ENCODE results near the gene KMT2B.
"Not testable (repeated sequence)": the region's sequence is repeated elsewhere in the genome, so short reads cannot be mapped to it uniquely, and the experiment has no call there.

KMT2B gene

DNA sequence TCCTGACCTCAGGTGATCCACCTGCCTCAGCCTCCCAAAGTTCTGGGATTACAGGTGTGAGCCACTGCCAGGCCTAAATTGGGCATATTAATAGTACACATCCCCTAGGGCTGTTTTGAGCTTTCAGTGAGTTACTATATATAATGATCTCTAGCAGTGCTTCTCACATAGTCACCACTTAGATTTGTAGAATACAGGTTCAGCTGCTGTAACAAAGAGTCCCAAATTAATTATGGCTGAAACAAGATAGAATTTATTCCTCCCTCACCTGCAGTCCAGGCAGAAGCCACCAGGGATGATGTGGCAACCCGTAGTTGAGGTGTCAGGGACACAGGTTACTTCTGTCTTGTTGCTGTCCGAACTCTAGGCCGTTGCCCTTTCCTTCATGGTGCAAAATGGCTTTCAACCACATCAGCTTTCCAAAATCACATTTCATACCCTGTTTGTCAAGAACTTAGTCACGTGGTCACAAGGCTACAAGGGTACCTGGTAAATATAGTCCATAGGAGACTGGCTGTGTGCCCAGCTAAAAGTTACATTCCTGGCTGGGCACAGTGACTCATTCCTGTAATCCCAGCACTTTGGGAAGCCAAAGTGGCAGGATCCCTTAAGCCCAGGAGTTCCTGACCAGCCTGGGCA is 43.0 kb downstream of the KMT2B start:
- no peak for DNase-seq

DNA sequence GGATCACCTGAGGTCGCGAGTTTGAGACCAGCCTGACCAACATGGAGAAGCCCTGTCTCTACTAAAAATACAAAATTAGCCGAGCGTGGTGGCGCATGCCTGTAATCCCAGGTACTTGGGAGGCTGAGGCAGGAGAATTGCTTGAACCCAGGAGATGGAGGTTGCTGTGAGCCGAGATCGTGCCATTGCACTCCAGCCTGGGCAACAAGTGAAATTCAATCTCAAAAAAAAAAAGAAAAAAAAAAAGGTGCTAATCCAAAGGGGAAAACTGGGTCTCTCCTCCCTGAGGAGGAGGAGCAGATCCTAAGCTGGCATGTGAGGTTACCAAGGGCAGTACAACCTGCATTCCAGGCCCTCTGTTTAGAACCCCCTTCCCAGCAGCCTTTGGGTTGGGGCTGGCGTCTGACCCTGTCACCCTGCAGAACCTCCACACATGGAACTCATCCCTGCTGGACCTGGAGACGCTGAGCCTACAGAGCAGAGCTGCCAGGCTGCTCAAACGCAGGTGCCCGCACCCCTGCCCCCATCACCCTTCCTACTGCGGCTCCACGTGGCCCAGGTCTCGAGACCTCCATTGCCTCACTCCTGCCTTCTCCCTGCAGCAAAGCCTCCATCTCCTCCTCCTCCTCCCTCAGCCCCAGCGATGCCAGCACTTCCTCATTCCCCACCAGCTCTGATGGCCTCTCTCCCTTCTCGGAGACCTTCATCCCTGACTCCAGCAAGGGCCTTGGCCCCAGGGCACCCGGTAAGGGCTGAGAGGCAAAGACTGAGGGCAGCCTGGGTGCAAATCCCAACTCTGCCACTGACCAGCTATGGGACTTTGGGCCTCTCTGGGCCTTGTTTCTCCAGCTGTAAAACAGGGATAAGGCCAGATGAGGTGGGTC is 46.9 kb downstream of the KMT2B start:
- DNase-seq, result no peak

DNA sequence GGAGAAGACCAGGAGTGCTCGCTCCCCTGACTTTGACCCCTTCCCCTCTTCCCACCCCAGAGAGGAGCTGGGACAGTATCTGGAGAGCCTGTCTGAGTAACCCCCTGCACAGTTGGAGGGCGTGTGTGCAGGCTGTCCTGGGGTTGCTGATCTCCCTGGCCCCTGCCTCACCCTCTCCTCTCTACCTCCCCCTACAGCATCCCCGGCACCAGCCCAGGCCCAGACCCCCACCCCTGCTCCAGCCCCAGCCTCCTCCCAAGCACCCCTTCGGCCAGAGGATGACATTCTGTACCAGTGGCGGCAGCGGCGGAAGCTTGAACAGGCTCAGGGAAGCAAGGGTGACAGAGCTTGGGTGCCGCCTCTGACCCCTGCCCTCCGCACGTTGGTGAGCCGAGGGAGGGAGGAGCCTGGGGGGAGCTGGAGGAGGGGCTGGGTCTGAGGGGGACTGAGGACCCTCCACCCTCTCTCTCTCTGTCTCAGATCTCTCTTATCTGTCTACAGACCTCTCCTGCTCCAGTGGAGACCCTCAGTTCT is 48.8 kb downstream of the KMT2B start:
- no peak for DNase-seq

DNA sequence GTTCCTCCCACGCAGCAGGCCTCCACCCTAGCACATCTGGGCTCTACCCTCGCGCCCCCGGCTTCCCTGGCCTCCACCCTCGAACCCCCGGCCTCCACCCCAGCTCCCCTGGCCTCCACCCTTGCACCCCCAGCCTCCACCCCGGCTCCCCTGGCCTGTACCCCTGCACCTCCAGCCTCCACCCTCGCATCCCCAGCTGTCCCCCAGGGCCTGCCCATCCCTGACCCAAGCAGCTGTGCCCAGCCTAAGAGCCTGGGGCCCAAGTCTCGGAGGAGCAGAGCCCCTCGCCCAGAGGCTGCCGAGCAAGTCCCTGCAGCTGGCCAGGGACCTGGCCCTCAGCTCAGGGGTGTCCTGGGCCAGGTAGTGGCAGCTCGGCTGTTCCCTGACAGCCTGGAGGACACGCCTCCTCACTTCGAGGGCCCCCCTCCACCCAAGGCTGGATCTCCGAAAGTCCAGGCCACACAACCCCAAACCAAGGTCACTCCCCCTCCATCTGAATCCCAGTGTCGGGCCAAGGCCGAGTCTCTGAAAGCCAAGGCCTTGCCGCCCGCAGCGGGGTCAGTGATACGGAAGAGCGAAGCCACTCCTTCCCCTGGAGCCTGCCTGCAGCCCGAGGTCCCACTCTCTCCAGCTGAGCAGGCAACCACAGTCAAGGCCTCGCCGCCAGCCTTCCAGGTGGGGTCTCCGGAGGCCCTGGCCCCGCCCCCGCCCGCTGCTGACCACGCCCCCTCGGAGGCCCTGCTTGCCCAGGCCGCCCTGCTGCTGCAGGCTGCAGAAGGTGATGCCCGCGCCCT is 49.7 kb downstream of the KMT2B start:
- DNase-seq, result no peak

DNA sequence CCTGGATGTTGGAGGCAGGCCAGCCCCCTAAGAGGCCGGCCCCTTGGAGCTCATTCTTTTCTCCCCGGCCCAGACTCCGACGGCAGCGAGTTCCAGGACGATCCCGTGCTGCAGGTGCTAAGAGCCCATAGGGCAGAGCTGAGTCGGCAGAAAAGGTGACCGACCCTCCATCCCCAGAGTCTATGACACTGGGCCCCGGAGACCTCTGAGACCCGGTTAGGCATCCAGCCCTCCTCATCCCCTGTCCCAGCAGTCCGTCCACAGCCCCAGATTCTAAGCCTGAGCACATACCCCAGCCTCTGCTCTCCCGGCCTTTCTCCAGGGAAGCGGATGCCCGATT is 50.2 kb downstream of the KMT2B start:
- no peak for DNase-seq

DNA sequence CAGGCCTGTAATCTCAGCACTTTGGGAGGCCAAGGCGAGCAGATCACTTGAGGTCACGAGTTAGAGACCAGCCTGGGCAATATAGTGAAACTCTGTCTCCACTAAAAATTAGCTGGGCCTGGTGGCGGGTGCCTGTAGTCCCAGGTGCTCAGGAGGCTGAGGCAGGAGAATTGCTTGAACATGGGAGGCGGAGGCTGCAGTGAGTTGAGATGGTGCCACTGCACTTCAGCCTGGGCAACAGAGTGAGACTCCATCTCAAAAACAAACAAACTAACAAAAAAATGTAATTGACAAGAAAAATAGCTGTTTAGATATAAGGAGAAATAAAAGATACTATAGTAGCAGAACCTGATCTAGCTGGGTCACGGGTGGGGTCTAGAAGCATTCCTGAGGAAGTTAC is 54.6 kb downstream of the KMT2B start:
- not testable (repeated sequence) for DNase-seq

DNA sequence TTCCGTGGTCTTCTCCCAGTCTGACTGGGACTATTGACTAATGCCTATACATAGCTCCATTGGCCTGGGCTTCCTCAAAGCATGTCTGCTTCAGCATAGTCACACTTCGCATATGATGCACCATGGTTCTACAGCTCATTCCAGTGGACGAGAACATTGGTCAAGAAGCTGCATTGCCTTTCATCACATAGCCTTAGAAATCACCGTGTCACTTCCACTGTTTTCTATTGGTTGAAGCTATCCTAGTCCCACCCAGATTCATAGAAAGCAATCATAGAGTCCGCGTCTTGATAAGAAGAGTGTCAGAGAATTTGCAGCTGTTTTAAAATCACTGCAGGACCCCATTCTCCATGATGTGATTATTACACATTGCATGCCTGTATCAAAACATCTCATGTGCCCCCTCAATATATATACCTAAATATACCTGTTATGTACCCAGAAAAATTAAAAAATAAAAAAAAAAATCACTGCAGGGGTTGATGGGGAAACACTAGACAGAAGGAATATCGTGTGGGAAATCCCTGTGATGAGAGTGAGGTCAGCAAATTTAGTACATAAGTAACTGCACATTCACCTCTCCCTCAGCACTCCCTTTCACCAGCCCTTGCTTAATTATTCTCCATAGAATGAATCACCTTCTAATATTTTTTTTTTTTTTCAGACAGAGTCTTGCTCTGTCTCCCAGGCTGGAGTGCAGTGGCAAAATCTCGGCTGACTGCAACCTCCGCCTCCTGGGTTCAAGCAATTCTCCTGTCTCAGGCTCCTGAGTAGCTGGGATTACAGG is 55.4 kb downstream of the KMT2B start:
- no peak for DNase-seq

DNA sequence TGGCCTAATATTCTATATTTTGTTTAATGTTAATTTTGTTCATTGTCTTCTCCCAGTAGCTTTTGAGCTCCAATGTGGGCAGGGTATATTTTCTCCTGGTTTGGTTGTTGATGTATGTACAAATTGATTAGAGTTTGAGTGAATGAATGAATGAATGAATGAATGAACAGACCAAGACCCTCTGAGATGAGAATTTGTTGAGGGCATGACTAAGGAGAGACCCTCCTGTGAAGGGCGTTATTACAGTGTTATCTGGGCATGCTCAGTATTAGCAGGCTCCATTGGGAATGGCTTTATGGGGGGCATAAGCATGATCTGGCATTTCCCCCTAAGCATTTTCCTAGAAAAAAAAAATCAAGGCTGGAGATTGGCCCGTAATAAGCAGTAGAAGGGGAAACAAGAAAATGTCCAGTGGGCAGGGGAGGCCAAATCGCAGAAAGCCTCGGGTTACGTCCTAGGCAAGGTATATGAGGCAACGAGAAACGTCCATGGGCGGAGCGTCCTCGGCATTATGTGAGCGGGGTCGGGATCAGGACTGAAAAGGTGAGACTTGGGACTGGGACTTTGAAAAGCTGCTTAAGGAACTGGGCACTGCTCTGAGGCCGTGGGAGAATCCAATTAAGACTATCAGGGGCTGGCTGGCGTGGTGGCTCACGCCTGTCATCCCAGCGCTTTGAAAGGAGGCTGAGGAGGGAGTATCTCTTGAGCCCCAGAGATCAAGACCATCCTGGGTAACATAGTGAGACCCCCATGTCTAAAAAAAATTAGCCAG is 56.7 kb downstream of the KMT2B start:
- no peak for DNase-seq

DNA sequence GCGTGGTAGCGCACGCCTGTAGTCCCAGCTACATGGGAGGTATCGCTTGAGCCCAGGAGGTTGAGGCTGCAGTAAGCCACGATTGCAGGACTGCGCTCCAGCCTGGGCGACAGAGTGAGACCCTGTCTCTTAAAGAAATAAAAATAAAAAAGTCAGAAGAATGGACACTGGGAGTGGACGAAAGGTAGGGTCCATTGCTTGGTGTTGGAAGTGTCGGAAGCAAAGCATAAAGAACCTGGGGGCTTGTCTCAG is 57.2 kb downstream of the KMT2B start:
- no peak for DNase-seq

DNA sequence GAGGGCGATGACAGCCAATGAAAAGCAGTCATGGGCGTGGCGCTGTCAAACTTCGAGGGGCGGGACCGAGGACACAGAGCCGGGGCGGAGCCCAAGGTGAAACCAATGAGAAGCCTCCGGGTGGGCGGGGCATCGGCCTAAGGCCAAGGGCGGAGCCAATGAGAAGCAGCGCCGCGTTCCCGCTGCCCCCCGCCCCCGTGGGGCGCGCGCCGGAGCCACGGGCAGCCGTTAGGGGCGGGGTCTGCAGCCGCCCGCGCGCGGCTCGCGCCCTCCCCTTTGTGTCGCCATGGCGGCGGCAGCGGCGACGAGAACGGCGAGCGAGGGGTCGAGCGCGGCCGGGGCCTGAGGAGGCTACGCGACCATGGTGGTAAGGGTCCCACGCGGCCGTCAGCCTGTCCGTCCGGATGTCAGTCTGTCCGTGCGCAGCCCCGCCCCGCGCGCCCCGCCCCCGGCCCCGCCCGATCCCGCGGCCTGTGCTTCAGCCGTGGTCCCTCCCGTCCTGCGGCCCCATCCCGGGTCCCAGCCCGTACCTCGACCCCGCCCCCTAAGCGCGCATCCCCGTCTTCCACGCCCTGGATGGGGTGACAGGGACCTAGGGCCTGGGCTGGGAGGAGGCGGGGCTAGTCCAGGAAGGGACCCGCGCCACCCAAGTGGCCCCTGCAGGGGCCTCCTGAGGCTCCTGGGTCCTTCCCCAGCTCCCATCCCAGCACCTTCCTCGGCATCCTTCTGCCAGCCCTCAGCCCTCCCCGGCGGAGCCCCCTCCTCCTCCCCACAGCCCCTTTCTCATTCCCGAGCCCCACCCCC is 57.7 kb downstream of the KMT2B start, which contains the start of gene ARHGAP33:
TSS of gene ARHGAP33 (plus strand) at position 267 of the 804 bp plus-strand sequence. CDS start at position 362, 95 bp downstream.
- DNase-seq, result peak; percentile 99

DNA sequence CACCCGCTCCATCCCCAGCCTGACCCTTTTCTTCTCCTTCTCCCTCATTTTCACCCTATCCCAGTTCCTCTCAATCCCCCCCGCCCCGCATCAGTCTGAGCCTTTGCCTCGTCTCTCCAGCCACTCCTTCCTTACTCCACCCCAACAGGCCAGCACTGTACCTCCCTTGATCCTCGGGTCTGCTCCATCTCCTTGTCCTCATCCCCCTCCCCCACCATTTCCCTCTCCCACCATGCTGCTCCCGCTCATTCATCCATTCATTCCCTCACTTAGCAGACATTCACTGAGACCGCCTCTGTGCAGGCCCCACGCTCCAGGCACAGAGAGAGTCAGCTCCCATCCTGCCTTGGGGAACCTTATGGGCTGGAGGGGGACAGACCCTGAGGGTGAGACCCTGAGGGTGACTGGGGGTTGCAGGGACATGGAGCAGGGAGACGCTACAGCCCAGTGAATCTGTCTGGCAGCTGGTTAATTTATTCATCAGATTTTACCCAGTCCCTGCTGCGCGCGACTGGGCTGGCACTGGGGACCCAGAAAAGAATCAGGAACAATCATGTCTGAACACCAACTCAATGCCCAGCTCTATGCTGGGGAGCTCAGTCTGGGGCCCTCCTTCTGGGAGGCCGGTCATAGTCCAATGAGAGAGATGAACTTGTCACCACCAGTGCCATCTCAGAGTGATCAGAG is 58.4 kb downstream of the KMT2B start:
- no peak for DNase-seq

DNA sequence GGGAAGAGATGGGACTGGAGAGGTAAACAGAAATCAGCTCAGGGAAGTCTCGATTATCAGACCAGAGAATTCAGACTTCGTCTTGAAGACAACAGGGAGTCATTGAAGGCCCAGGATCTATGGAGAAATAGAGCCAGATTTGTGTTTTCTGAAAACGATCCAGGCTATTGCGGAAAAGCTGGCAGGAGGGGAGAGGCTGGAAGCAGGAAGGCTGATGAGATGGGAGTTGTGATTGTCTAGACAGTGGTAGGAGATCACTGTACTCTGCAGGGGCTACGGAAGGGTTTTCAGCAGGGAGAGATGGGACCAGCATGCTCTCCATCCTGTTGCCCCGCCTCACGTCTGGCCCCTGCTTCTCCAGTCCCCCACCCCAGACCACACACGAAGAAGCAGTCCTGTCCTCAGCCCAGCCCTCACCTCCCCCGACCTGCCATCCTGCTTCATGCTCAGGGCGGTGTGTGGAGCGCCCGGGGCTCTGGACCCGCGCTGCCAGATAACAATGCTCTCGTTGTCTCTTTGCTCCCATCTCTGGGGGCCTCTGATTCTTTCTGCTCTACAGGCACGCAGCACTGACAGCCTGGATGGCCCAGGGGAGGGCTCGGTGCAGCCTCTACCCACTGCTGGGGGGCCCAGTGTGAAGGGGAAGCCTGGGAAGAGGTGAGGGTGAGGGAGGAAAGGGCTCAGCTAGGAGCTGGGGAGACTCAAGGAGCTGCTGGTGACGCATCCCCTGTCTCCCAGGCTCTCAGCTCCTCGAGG is 59.5 kb downstream of the KMT2B start:
- no peak for DNase-seq

DNA sequence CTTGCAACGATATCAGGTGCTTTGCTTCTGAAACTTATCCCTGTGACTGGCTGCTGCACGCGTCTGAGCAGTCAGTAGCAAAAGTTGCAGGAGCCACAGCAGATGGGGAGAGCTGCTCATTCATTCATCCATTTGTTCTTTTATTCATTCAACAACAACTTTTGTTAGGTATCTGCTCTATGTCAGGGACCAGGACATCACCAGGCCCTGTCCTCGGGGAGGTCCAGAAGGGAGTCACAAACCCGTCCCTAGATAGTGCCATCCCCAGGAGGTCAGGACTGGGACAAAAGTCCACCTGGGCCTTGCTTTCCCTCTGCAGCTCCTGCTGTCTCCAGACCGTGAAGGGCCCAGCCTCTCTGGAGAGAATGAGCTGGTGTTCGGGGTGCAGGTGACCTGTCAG is 60.2 kb downstream of the KMT2B start:
- DNase-seq, result no peak

DNA sequence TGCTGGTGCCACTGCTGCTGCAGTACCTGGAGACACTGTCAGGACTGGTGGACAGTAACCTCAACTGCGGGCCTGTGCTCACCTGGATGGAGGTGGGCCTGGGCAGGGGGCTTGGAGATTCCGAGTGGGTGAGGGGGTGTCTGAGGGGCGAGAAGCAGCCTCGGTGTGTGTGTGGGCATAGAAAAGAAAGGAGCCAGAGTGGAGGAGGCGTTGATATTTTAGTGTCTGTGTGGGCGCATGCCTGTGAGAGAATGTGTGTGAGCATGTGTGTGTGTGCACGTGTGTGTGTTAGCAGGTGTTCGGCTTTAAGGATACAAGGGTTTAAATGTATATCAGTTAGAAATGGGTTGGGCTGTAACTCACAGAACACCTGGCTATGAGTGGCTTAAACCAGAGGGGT is 61.2 kb downstream of the KMT2B start:
- DNase-seq, result no peak

DNA sequence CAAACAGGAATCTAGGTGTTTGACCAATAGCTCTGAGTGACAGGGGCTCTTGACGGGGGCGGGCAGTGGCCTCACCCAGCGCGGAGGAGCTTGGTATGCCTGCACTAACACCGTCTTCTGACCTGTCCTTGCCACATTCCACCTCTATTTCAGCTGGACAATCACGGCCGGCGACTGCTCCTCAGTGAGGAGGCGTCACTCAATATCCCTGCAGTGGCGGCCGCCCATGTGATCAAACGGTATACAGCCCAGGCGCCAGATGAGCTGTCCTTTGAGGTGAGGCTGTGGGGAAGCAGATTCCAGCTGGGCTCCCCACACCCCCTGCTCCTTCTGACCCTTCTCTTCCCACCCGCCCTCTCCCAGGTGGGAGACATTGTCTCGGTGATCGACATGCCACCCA is 62.3 kb downstream of the KMT2B start:
- DNase-seq, result no peak

DNA sequence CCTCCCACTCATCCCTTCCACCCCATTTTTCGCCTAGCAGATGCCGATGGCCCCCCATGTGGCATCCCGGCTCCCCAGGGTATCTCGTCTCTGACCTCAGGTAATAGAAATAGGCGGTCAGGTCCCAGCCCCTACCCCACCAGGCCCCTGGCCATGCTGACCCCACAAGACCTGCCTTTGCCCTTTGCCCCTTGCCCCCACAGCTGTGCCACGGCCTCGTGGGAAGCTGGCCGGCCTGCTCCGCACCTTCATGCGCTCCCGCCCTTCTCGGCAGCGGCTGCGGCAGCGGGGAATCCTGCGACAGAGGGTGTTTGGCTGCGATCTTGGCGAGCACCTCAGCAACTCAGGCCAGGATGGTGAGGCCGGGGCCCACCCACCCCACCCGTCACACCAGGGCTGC is 62.9 kb downstream of the KMT2B start:
- no peak for DNase-seq

DNA sequence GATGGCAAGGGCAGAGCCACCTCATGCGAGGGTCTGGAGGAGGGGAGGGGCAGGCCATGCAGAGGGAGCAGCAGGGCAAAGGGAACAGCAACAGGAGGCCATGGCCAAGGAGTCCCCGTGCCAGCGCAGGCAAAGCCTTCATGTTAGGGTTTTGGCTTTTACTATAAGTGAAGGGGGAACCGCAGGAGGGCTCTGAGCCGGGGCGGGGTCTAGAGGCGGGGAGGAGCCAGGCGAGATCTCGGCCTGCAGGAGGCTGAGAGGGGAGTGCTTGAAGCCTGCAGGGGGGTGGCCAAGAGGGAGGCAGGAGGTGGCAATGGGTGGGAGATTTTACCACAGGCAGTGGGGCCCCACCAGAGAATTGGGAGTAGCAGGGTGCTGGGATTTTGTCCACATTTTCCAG is 63.8 kb downstream of the KMT2B start:
- DNase-seq, result no peak

DNA sequence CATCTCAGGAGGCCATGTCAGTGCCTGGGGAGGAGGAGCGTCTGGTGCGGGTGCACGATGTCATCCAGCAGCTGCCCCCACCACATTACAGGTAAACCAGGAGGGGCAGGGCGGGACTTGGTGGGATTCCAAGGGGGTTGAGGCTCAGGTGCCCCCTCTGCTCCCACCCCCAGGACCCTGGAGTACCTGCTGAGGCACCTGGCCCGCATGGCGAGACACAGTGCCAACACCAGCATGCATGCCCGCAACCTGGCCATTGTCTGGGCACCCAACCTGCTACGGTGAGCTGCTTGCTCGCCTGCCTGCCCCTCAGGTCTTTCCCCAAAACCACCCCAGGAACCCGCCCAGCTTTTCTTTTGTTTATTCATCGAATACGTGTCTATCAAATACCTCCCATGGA is 64.8 kb downstream of the KMT2B start:
- DNase-seq, result no peak

DNA sequence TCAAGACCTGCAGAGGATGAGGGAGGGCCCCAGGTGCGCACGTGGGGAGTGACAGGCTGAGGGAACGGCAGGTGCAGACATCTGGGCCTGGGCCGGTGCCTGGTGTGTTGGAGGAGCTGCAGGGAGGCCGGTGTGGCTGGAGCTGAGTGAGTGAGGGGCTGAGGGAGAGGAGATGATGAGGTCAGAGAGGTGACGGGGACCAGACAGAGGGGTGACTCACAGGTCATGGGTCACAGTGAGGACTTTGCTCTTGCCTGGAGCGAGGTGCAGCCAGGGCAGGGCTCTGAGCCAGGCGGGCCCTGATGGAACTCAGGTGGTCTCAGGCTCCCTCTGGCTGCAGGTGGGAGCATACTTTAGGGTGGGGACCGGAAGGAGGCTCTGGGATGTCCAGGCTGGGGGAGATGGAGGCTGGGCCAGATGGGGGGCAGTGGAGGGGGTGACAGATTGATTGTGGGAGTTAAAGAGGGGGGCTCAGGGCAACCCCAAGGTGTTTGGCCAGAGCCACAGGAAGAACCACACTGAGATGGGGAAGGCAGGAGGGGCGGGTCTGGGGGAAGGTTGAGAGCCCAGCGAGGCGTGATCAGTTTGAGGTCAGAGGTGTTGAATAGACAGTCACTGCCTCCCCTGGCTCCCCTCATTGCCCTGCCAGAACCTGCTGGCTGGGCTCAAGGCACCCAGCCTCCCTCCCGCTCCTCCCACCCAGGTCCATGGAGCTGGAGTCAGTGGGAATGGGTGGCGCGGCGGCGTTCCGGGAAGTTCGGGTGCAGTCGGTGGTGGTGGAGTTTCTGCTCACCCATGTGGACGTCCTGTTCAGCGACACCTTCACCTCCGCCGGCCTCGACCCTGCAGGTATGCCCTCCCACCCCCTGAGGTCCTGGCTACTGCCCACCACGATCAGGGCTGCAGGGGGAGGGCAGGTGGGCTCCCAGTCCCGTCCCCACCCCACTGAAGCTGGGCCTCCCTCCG is 65.9 kb downstream of the KMT2B start:
- no peak for DNase-seq
